Aorta (tissue), 5 donors: ENCODE results near the gene ZNF217. TPM values are rescaled to one million over a fixed set of nuclear protein-coding genes. Genes with fewer than 3 reads are reported as not detected.
"Not testable (repeated sequence)": the region's sequence is repeated elsewhere in the genome, so short reads cannot be mapped to it uniquely, and the experiment has no call there.

Experiments
- ATAC-seq: fragments of 200-7000 bp; cut with Tn5 transposase; one replicate; pipeline ENCODE4 v1.9.1; 2022; ENCODE audit warnings: moderate library complexity; ENCODE audit not compliant: low FRiP score
- DNase-seq, 2 donors: peaks; one replicate each; pipeline ENCODE4 v3.0.0-alpha.2; 2020
- H3K27ac ChIP-seq, 2 donors: one replicate each; pipeline ENCODE4 v1.5.1; 2013; ENCODE audit warnings: low read length in 2 of 2, mild to moderate bottlenecking in 2 of 2, moderate library complexity in 2 of 2, control low read depth in 1 of 2, inconsistent platforms in 1 of 2, low read depth in 1 of 2
- H3K27me3 ChIP-seq, 2 donors: one replicate each; pipeline ENCODE4 v1.6.1; 2013; ENCODE audit warnings: control low read depth in 1 of 2, low read length in 1 of 2, mild to moderate bottlenecking in 1 of 2, moderate library complexity in 1 of 2; ENCODE audit not compliant: insufficient read depth in 2 of 2, control insufficient read depth in 1 of 2
- H3K36me3 ChIP-seq, 2 donors: one replicate each; pipeline ENCODE4 v1.6.1; 2013; ENCODE audit warnings: control low read depth in 1 of 2, low read length in 1 of 2, mild to moderate bottlenecking in 1 of 2; ENCODE audit not compliant: insufficient read depth in 2 of 2, control insufficient read depth in 1 of 2
- H3K4me1 ChIP-seq, 2 donors: one replicate each; pipeline ENCODE4 v1.6.1; 2013; ENCODE audit warnings: low read length in 2 of 2, control low read depth in 1 of 2, mild to moderate bottlenecking in 1 of 2, moderate library complexity in 1 of 2; ENCODE audit not compliant: insufficient read depth in 2 of 2, control insufficient read depth in 1 of 2
- H3K4me3 ChIP-seq, 2 donors: one replicate each; pipeline ENCODE4 v1.5.1; 2013; ENCODE audit warnings: low read length in 2 of 2, control low read depth in 1 of 2, mild to moderate bottlenecking in 1 of 2
- H3K9me3 ChIP-seq: one replicate; pipeline ENCODE4 v1.6.1; 2013; ENCODE audit warnings: mild to moderate bottlenecking, low read length; ENCODE audit not compliant: control insufficient read depth
- WGBS, 2 donors: extraction: QIAGEN DNeasy Blood & Tissue Kit; methylation state at CpG; one replicate each; pipeline ENCODE4 v1.1.7; 2013; 5-methylcytosine and 5-hydroxymethylcytosine counted together
- intact Hi-C, 2 donors: fragments of 100-400 bp; cut with DNase I; formaldehyde crosslinking; loops; one replicate each; pipeline versions ENCODE4 v1.14.2 to v1.15.0; 2022
- polyA plus RNA-seq, 2 donors: library from polyadenylated mRNA; stranded (reverse); fragments of 200-250 nt; gene quantifications; one replicate each; pipeline ENCODE4 v1.2.3, GENCODE V29; 2013
- total RNA-seq, 2 donors: library from RNA; stranded (reverse); fragmentation: NEBNext Ultra II Directional; extraction: Animal tissue kit (Norgen Biotek cat#: 25700); gene quantifications; one replicate each; pipeline ENCODE4 v1.2.1, GENCODE V29; 2021
- donor health status: healthy with polysubstance abuse.
- donor health status: Bipolar disorder and iron deficiency.
- donor health status: DM: no; HTN: no; CAD: no.
- donor health status: DM: no; HTN: no; CAD: no.
- donor health status: DM: yes; HTN: yes; CAD: no.

Gene ZNF217
- total and polyA plus RNA-seq, 4 donors: 3.4 to 30.9 (median 15.3) TPM

- ATAC-seq, intact Hi-C loops: not testable (repeated sequence)
- 70 to 79% methylated on average over 3 of the region's 3 CpGs for WGBS, 2 donors
These were observed 2.1 kb upstream of the ZNF217 start for GRCh38 chr20:53595742-53596141.

GRCh38 chr20:53595018-53595378, 1.4 kb upstream of the ZNF217 start:
- ATAC-seq (no peak), DNase-seq (no peak)
- Histone ChIP-seq H3K27me3 (no peaks in the 10 kb centered on the region), H3K9me3 (no peaks in the 10 kb centered on the region), H3K4me1 (no peaks in the 10 kb centered on the region), H3K36me3 (no peaks in the 10 kb centered on the region), H3K27ac (no peak overlapping the region), H3K4me3 (peak overlapping the region; percentile 72 to 90)
- 20 to 21% methylated on average over 7 of the region's 7 CpGs for WGBS, 2 donors
- intact Hi-C loops: no loop called here

More at GRCh38 chr20:53595742-53596141, 2.1 kb upstream of the ZNF217 start:
- H3K4me1 ChIP-seq, H3K27ac ChIP-seq, H3K27me3 ChIP-seq, H3K9me3 ChIP-seq, H3K4me3 ChIP-seq, DNase-seq, H3K36me3 ChIP-seq: not testable (repeated sequence)

GRCh38 chr20:53594068-53595017, 704 bp upstream of the ZNF217 start:
- H3K9me3 ChIP-seq: no peaks in the 10 kb centered on the region
- H3K27ac ChIP-seq: peak overlapping the region in 1 of 2 donors; percentile 81
- DNase-seq: peak; percentile 96 to 99
- WGBS, 2 donors: 0 to 2% methylated on average over 37 to 110 of the region's 110 CpGs
- H3K36me3 ChIP-seq: no peaks in the 10 kb centered on the region
- intact Hi-C loops: no loop called here
- no peaks in the 10 kb centered on the region for H3K27me3 ChIP-seq
- H3K4me1 ChIP-seq: no peaks in the 10 kb centered on the region
- ATAC-seq: peak; percentile 96
- peak overlapping the region; percentile 90 to 95 for H3K4me3 ChIP-seq

- 1% methylated on average over 32 to 47 of the region's 47 CpGs for WGBS, 2 donors
- peak overlapping the region; percentile 58 to 95 for H3K4me3 ChIP-seq
- intact Hi-C loops: no loop called here
- peak overlapping the region in 1 of 2 donors; percentile 89 for H3K27ac ChIP-seq
- DNase-seq (peak; percentile 66 to 79), ATAC-seq (peak; percentile 40)
- H3K9me3 ChIP-seq: no peaks in the 10 kb centered on the region
- H3K27me3 ChIP-seq: no peaks in the 10 kb centered on the region
- no peaks in the 10 kb centered on the region for H3K4me1 ChIP-seq
- no peaks in the 10 kb centered on the region for H3K36me3 ChIP-seq
These were observed 610 bp downstream of the ZNF217 start for GRCh38 chr20:53592992-53593465.

GRCh38 chr20:53592454-53592991, 1.1 kb downstream of the ZNF217 start:
- H3K27me3 ChIP-seq, H3K36me3 ChIP-seq, H3K4me1 ChIP-seq, H3K9me3 ChIP-seq, intact Hi-C loops: not testable (repeated sequence)
- ATAC-seq: peak; percentile 53
- Histone ChIP-seq H3K27ac (peak overlapping the region in 1 of 2 donors; percentile 88), H3K4me3 (peak overlapping the region; percentile 58 to 95)
- DNase-seq: peak; percentile 84 to 86
- WGBS, 2 donors: 8 to 11% methylated on average over 27 of the region's 27 CpGs

GRCh38 chr20:53591941-53592441, 1.6 kb downstream of the ZNF217 start:
- H3K9me3 ChIP-seq, intact Hi-C loops, DNase-seq, H3K36me3 ChIP-seq, ATAC-seq, H3K27me3 ChIP-seq, H3K4me1 ChIP-seq: not testable (repeated sequence)
- Histone ChIP-seq H3K4me3 (peak overlapping the region; percentile 8 to 95), H3K27ac (peak overlapping the region in 1 of 2 donors; percentile 88)
- 74 to 77% methylated on average over 9 of the region's 9 CpGs for WGBS, 2 donors

GRCh38 chr20:53591206-53591741, 2.4 kb downstream of the ZNF217 start:
- DNase-seq, H3K9me3 ChIP-seq, H3K27me3 ChIP-seq, H3K4me1 ChIP-seq, intact Hi-C loops, H3K27ac ChIP-seq, H3K36me3 ChIP-seq, ATAC-seq, H3K4me3 ChIP-seq: not testable (repeated sequence)
- 75 to 78% methylated on average over 4 of the region's 4 CpGs for WGBS, 2 donors

GRCh38 chr20:53590608-53591007, 3.0 kb downstream of the ZNF217 start:
- ATAC-seq, H3K36me3 ChIP-seq, H3K27me3 ChIP-seq, intact Hi-C loops, H3K9me3 ChIP-seq, H3K27ac ChIP-seq, H3K4me1 ChIP-seq, H3K4me3 ChIP-seq, DNase-seq: not testable (repeated sequence)
